Esophagus muscularis mucosa (tissue), 3 donors: ENCODE data around the gene ERC2.

Source experiments
- CTCF ChIP-seq, 3 experiments: fragments of 200-600 bp in 2 of 3; fragments of 450-650 bp in 1 of 3; sonication (generic) in 2 of 3; IDR thresholded peaks; one replicate each; pipeline ENCODE4 v1.5.1; 2017 to 2019; ENCODE audit warnings: antibody characterized with exemption in 3 of 3, mild to moderate bottlenecking in 2 of 3, moderate library complexity in 1 of 3
- EP300 ChIP-seq: sonication (generic); formaldehyde crosslinking; IDR thresholded peaks from one replicate; pipeline ENCODE4 v1.6.1; 2017; ENCODE audit warnings: antibody characterized with exemption

DNA sequence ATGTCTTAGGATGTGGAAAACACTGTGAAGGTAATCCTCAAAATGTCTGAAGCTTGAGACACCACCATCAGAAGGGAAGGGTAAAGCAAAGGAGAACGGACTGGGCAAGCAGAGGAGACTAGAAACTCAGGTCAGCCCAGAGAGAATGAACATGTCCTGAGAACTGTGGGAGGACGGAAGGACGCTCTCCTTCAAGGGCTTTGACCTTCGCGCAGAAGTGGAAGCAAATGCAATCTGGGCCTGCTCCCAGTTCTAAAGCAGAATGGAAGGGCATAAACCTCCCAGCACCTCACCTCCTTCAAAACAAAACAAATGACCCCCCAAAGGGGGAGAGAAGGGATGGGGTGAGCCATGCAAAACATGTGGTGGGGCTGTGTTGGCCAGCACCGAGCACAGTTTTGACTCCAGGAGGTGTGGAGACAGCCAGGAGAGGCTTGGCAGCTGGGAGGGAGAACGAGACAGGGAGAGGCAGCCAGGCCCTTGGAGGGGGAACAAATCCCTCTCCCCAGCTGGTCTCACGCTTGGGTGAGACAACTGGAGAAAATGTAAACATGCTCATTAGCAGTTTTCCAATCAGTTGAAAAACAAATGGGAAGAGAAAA lies 758.8 kb downstream of the ERC2 start:
- TF ChIP-seq CTCF (IDR thresholded peaks at IDR 0.05) (no peak), EP300 (no peak)
